ENCODE data around the gene LOC101059915.
A peak's percentile ranks its signal among the peaks of the same experiment; 100 is the strongest.

Gene LOC101059915

DNA sequence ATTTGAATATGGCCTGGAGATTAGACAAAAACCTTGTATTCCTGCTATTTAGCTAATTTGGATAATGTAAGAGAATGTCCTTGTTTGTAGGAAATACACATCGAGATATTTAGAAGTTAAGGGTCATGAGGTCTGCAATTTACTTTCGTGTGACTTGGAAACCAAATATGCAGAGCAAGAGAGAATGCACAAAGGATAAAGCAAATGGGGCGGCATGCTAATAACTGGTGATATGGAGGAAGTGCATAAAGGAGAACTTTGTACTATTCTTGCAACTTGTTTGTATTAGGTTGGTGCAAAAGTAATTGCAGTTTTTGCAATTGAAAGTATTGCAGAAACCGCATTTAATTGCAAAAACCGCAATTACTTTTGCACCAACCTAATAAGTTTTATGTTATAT lies 41.9 kb upstream of the LOC101059915 start:
- TF ChIP-seq, protein P1, sequence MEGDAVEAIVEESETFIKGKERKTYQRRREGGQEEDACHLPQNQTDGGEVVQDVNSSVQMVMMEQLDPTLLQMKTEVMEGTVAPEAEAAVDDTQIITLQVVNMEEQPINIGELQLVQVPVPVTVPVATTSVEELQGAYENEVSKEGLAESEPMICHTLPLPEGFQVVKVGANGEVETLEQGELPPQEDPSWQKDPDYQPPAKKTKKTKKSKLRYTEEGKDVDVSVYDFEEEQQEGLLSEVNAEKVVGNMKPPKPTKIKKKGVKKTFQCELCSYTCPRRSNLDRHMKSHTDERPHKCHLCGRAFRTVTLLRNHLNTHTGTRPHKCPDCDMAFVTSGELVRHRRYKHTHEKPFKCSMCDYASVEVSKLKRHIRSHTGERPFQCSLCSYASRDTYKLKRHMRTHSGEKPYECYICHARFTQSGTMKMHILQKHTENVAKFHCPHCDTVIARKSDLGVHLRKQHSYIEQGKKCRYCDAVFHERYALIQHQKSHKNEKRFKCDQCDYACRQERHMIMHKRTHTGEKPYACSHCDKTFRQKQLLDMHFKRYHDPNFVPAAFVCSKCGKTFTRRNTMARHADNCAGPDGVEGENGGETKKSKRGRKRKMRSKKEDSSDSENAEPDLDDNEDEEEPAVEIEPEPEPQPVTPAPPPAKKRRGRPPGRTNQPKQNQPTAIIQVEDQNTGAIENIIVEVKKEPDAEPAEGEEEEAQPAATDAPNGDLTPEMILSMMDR (IDR thresholded peaks at IDR 0.05): no peak
- no peak for TF ChIP-seq POLR2A (IDR thresholded peaks at IDR 0.05)
- DNase-seq (ENCODE audit: low spot score in 2 of 2): no peak
- WGBS, 2 donors: 90% methylated on average over 5 of the region's 5 CpGs
- no peak overlapping the region for H3K4me3 ChIP-seq (ENCODE audit: low read depth, poor library complexity, severe bottlenecking)
- intact Hi-C loops (cut with DNase I; ENCODE audit: low total_unique reads): no loop called here

DNA sequence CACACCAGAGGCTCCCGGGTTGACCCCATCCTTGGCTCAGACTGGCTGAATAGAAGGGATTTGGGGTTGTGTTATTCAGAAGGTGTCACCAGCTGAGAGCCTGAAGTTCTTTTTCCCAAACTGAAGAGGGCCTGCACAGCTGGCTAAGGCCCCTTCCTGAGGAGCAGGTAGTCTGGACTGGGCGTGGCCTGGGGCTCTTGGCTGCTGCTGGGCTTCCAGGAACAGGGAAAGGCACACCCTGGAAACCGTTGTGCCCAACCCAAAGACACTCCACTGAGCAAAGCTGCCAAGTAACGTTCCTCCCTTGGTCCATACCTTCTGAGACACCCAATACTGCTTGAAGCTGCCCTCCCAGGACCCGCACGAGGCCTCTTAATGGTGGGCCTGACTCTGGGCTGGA lies 40.8 kb upstream of the LOC101059915 start:
- no peak for DNase-seq (ENCODE audit: low spot score in 2 of 2)
- 54 to 59% methylated on average over 5 of the region's 6 CpGs for WGBS, 2 donors

DNA sequence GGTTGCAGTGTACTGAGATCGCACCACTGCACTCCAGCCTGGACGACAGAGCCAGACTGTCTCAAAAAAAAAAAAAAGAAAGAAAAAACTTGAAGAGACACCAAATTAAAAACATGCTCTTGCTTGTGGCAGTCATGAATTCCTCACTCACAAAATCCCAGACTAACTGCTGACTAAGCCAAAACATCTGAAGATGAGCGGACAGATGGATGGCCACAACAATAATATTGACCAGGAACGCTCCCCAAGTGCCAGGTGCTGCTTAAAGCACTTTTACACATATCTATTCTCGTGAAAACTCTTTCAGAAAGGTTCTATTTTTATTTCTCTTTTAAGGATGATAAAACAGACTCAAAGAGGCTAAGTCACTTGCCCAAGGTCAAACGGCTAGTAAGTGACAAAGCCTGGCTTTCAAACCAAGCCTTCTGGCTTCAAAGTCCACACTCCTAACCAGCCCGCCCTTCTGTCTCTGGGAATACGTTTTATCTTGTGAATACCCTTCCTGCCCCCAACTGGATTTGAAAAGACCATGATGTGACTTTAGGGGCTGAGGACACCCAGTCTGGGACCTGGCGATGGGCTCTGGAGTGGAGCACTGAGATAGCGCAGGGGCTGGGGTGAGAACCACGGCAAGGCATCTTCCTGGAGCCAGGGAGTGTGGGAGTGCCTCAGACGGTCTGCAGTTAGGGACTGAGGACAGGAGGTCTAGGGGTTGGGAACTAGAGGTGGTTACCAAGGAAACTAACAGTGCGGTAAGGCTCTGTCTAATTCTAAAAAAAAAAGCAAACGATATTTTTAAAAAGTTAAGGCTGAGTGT lies 39.5 kb upstream of the LOC101059915 start:
- DNase-seq (ENCODE audit: low spot score in 2 of 2): no peak
- TF ChIP-seq POLR2A (IDR thresholded peaks at IDR 0.05): no peak
- TF ChIP-seq, protein P1 (IDR thresholded peaks at IDR 0.05): no peak
- no peak overlapping the region for H3K4me3 ChIP-seq (ENCODE audit: low read depth, poor library complexity, severe bottlenecking)
- 73 to 76% methylated on average over 14 of the region's 14 CpGs for WGBS, 2 donors
- intact Hi-C loops (cut with DNase I; ENCODE audit: low total_unique reads): no loop called here

More for the DNA sequence above, 40.8 kb upstream of the LOC101059915 start:
- no peak overlapping the region for H3K4me3 ChIP-seq (ENCODE audit: low read depth, poor library complexity, severe bottlenecking)
- intact Hi-C loops (cut with DNase I; ENCODE audit: low total_unique reads): no loop called here
- TF ChIP-seq, protein P1 (IDR thresholded peaks at IDR 0.05): no peak
- TF ChIP-seq POLR2A (IDR thresholded peaks at IDR 0.05): no peak

DNA sequence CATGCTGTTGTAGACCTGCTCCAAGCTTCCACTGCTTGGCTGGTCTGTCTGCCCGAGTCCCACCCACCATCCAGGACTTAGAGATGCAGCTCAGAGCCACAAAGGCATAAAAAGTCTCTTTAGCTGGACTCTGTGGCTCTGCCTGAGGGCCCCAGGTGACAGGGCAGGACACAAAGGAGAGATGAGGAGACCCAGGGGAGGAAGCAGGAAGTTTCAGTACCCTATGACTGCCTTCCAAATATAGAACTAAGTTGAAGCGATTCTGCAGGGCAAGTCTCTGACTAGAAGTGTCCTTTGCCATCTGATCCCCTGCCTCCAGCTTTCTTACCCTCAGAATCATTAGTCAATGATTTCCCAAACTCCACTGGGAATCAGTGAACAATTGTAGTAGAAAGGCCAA lies 37.9 kb upstream of the LOC101059915 start:
- H3K4me3 ChIP-seq (ENCODE audit: low read depth, poor library complexity, severe bottlenecking): no peak overlapping the region

DNA sequence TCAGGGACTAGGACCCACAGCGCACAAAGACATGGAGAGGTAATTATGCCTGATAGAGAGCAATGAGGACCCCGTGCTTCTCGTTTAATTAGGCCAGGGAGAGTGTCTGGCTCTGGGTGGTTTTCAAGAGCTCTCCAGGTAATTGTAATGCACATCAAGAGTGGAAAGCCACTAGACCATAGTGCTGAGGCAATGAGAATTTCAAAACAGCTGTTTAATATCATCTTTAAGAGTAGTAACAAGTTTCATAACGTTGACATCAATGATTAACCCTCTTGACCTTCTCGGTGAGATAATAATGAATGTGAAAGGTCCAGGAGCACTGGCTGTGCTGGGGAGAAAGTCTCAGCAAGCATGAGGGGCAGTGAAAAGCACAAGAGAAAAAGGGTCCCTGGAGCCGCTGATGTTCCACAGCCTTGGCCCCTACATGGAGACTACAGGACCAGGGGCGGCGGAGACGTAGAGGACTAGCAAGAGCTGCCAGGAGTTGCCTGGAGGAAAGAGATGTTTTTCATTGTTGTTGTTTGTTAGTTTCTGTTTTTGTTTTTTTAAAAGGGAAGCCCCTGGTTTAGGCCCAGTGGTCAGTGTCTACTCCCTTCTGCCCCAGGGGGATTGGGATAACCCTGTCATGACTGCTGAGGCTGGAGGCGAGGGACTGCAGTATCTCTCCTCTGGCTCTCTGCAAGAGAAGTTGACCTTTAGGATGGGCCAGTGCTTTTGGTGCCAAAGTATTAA lies 34.3 kb upstream of the LOC101059915 start:
- H3K4me3 ChIP-seq (ENCODE audit: low read depth, poor library complexity, severe bottlenecking): no peak overlapping the region
- DNase-seq (ENCODE audit: low spot score in 2 of 2): peak in 1 of 2 donors; percentile 59
- TF ChIP-seq, protein P1 (IDR thresholded peaks at IDR 0.05): no peak
- TF ChIP-seq POLR2A (IDR thresholded peaks at IDR 0.05): no peak
- intact Hi-C loops (cut with DNase I; ENCODE audit: low total_unique reads): no loop called here
- 83 to 90% methylated on average over 10 of the region's 10 CpGs for WGBS, 2 donors

More for the DNA sequence above, 37.9 kb upstream of the LOC101059915 start:
- DNase-seq (ENCODE audit: low spot score in 2 of 2): no peak
- intact Hi-C loops (cut with DNase I; ENCODE audit: low total_unique reads): no loop called here
- TF ChIP-seq, protein P1 (IDR thresholded peaks at IDR 0.05): no peak
- TF ChIP-seq POLR2A (IDR thresholded peaks at IDR 0.05): no peak
- WGBS, 2 donors: 78 to 79% methylated on average over 2 of the region's 2 CpGs
